Measurements from ENCODE around the gene PSORS1C1.
A peak's percentile ranks its signal among the peaks of the same experiment; 100 is the strongest.
"Not testable (repeated sequence)": the region's sequence is repeated elsewhere in the genome, so short reads cannot be mapped to it uniquely, and the experiment has no call there.

The PSORS1C1 gene

GRCh38 chr6:31114541-31114878 lies at the start of gene PSORS1C1:
Gene PSORS1C1, plus strand, starts transcription at chr6:31114800. Its CDS starts 14,833 bp downstream, at chr6:31129633.
- no peak for DNase-seq

GRCh38 chr6:31065556-31065955 lies 49.0 kb upstream of the PSORS1C1 start:
- DNase-seq, result no peak

GRCh38 chr6:31067028-31067427 lies 47.6 kb upstream of the PSORS1C1 start:
- not testable (repeated sequence) for DNase-seq

GRCh38 chr6:31067891-31068668 lies 46.5 kb upstream of the PSORS1C1 start:
- not testable (repeated sequence) for DNase-seq

GRCh38 chr6:31068669-31069340 lies 45.8 kb upstream of the PSORS1C1 start:
- DNase-seq, result peak; percentile 47 to 56

- DNase-seq, result peak; percentile 22 to 44
Observed at GRCh38 chr6:31070711-31071197, 43.8 kb upstream of the PSORS1C1 start.

- DNase-seq, result no peak
Observed at GRCh38 chr6:31074401-31074800, 40.2 kb upstream of the PSORS1C1 start.

- no peak for DNase-seq
Observed at GRCh38 chr6:31075528-31075927, 39.1 kb upstream of the PSORS1C1 start.

GRCh38 chr6:31076611-31077010 lies 38.0 kb upstream of the PSORS1C1 start:
- DNase-seq, result no peak

GRCh38 chr6:31079656-31080261 lies 34.8 kb upstream of the PSORS1C1 start:
- DNase-seq, result peak; percentile 28 to 56

GRCh38 chr6:31081872-31082271 lies 32.7 kb upstream of the PSORS1C1 start:
- no peak for DNase-seq

- DNase-seq, result no peak
Observed at GRCh38 chr6:31083742-31084354, 30.8 kb upstream of the PSORS1C1 start.

- no peak for DNase-seq
Observed at GRCh38 chr6:31086788-31087440, 27.7 kb upstream of the PSORS1C1 start.

GRCh38 chr6:31087494-31088089 lies 27.0 kb upstream of the PSORS1C1 start:
- peak; percentile 60 to 85 for DNase-seq

- DNase-seq, result no peak
Observed at GRCh38 chr6:31090275-31090972, 24.2 kb upstream of the PSORS1C1 start.

GRCh38 chr6:31090973-31091364 lies 23.6 kb upstream of the PSORS1C1 start:
- DNase-seq, result no peak

GRCh38 chr6:31091680-31092079 lies 22.9 kb upstream of the PSORS1C1 start:
- no peak for DNase-seq

- DNase-seq, result no peak
Observed at GRCh38 chr6:31092238-31092637, 22.4 kb upstream of the PSORS1C1 start.

GRCh38 chr6:31092769-31093505 lies 21.7 kb upstream of the PSORS1C1 start:
- DNase-seq, result no peak

GRCh38 chr6:31094389-31094881 lies 20.2 kb upstream of the PSORS1C1 start:
- DNase-seq, result no peak

- no peak for DNase-seq
Observed at GRCh38 chr6:31096215-31096614, 18.4 kb upstream of the PSORS1C1 start.
